Fibroblast of the aortic adventitia (primary cell): ENCODE measurements around the gene MED29. TPM values are rescaled to one million over a fixed set of nuclear protein-coding genes. Genes with fewer than 3 reads are reported as not detected.

Experiments used
- DNase-seq: peaks from one replicate; pipeline ENCODE4 v3.0.0-alpha.2; 2010; ENCODE audit warnings: low read depth
- H3K4me3 ChIP-seq: 2 replicates; pipeline ENCODE4 v1.5.1; 2011; ENCODE audit warnings: low read depth, mild to moderate bottlenecking, control low read depth, low read length, moderate library complexity
- CTCF ChIP-seq: IDR thresholded peaks from 2 replicates; pipeline ENCODE4 v1.5.1; 2011; ENCODE audit warnings: mild to moderate bottlenecking, low read length, control low read depth, inconsistent platforms; ENCODE audit not compliant: insufficient read depth
- total RNA-seq: library from RNA; depleted of rRNA; stranded (reverse); fragments of >200 nt; gene quantifications from 2 replicates; pipeline ENCODE4 v1.2.3, GENCODE V29; 2012; ENCODE audit warnings: low replicate concordance

MED29 gene
- total RNA-seq, 1 donor = 25.7 TPM

DNA sequence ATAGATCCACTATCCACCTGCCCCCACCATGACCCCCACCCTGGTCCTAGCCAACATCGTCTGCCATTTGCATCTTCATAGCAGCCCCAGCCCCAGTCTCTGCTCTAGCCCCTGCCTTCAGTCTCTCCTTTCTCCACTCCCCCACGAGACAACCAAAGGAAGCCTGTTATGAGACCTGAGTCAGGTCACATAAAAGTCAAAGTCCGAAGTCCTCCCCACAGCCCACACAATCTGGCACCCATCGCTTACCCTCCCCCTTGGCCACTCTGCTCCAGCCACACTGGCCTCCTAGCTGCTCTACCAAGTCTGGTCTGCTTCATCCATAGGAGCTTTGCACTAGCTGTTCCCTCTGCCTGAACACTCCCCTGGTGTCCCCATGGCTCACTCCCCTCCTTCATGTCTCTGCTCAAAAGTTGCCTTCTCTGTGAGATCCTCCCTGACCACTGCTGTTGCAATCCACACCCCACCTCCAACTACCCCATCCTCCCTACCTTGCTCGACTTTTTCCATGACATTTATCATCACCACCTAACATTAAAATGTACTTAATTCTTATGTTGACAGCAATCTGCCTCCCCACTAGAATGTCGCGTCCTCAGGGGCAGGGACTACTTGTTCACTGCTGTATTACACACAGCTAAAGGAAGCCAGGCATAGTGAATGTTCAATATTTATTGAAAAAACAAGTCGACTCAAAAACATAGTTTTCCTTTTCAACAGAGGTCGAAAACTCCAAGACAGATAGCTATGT lies 20.1 kb downstream of the MED29 start:
- no peak for TF ChIP-seq CTCF
- H3K4me3 ChIP-seq = peak overlapping the region; percentile 74
- no peak for DNase-seq

DNA sequence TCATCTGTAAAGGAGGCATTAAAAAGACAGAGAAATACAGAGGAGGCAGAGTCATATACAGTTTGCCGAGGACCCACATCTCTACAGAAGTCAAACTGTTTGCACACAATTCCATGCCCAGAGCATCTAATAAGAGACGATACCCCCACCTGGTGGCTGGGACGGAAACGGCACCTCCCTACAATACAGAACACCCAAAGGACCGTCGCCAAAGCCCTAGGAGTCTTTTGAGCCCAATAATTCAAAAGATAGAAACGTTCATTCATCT lies 20.6 kb downstream of the MED29 start:
- TF ChIP-seq CTCF = peak; percentile 90
- peak; percentile 97 for DNase-seq
- H3K4me3 ChIP-seq = peak overlapping the region; percentile 42

DNA sequence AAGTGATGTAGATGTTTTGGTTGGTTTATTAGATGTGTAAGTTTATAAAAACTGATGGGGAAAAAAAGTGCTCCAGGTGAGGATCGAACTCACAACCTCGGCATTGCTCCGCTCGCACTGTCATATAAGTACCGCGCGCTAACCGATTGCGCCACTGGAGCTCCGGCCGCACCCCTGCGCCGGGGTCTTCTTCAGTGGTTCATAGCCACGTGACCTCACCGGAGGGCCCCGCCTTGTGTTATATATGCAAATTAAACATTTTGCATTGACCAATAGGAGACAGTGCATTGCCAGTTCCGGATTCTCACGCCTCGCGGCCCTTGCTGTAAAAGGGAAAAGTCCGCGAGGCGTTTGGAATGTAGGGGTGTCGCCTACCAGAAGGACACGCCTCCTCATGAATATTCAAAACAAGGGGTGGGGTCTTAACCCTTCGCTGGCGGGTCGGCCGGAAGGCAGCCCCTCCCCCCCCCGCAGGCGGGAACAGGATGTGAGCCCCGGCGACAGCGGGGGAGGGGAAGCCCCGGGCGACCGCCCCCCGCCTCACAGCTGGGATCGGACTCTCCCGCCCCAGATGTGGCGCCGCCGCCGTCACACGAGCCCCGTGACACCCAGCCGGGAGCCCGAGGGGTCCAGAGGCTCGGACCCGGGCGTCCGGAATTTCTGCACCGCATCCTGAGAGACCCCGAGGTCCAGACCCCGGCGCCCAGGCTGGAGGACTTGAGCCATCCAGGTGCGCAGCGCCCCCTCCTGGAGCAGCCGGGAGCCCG lies 21.1 kb downstream of the MED29 start, which contains the start of gene PLEKHG2:
Gene PLEKHG2, plus strand, starts transcription at position 570 of the 767 bp plus-strand sequence. CDS start 1,418 bp downstream, outside the sequence.
- H3K4me3 ChIP-seq = peak within 1 kb of the TSS; percentile 85
- DNase-seq = peak; percentile 100
- TF ChIP-seq CTCF = peak; percentile 76

DNA sequence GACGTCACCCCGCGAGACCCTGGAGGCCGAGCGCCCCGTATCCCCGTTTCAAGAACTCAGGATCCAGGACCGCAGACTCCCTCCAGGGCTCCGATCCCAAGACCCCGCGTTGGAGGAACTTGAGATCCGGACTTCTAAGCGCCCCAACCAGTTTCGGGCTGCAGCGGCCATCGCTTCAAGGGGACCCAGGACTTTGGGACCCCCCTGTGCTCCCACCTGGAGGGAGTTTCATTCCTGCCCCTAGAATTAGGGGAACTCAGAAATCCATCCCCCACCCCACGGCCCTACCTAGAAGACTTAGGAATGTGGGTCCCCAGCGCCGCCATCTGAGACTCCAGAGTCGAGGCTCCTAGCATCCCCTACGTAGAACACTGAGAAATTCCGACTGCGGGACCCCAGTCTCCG lies 21.7 kb downstream of the MED29 start:
- peak overlapping the region; percentile 85 for H3K4me3 ChIP-seq
- no peak for DNase-seq
- TF ChIP-seq CTCF = no peak

- H3K4me3 ChIP-seq = peak overlapping the region; percentile 85
- peak; percentile 59 for DNase-seq
- no peak for TF ChIP-seq CTCF
Observed at GRCh38 chr19:39413272-39413910, 22.2 kb downstream of the MED29 start.

GRCh38 chr19:39413911-39414608 lies 22.9 kb downstream of the MED29 start:
- DNase-seq = no peak
- peak overlapping the region; percentile 85 for H3K4me3 ChIP-seq
- TF ChIP-seq CTCF = peak; percentile 38
